NCI-H2081 treated with DMSO at 0.1 percent for 48 hours (cell line): ENCODE measurements around the gene FLNB.

Experiments used
- DNase-seq: peaks from one replicate; lab custom pipeline; 2025; lab: John Stamatoyannopoulos, UW

Gene FLNB

GRCh38 chr3:58008141-58009025 is at the start of gene FLNB:
Gene FLNB, plus strand, starts transcription at chr3:58008422. Its CDS starts 143 bp downstream, at chr3:58008565.
- no peak for DNase-seq

- DNase-seq: no peak
These were observed 49.4 kb upstream of the FLNB start for GRCh38 chr3:57958642-57959422.

- DNase-seq: no peak
These were observed 48.6 kb upstream of the FLNB start for GRCh38 chr3:57959423-57960173.

- no peak for DNase-seq
These were observed 48.1 kb upstream of the FLNB start for GRCh38 chr3:57960174-57960505.

GRCh38 chr3:57961177-57961827 is 46.9 kb upstream of the FLNB start:
- no peak for DNase-seq

GRCh38 chr3:57961828-57962447 is 46.3 kb upstream of the FLNB start:
- DNase-seq: no peak

- no peak for DNase-seq
These were observed 45.8 kb upstream of the FLNB start for GRCh38 chr3:57962448-57962834.

GRCh38 chr3:57963811-57964346 is 44.3 kb upstream of the FLNB start:
- DNase-seq: no peak

- no peak for DNase-seq
These were observed 41.4 kb upstream of the FLNB start for GRCh38 chr3:57966829-57967228.

- no peak for DNase-seq
These were observed 40.6 kb upstream of the FLNB start for GRCh38 chr3:57967590-57967989.

GRCh38 chr3:57968501-57968900 is 39.7 kb upstream of the FLNB start:
- no peak for DNase-seq

GRCh38 chr3:57971975-57972374 is 36.2 kb upstream of the FLNB start:
- DNase-seq: no peak

GRCh38 chr3:57972531-57973111 is 35.6 kb upstream of the FLNB start:
- no peak for DNase-seq

GRCh38 chr3:57973715-57974477 is 34.3 kb upstream of the FLNB start:
- DNase-seq: no peak

GRCh38 chr3:57974796-57975388 is 33.3 kb upstream of the FLNB start:
- DNase-seq: no peak

GRCh38 chr3:57977818-57978235 is 30.4 kb upstream of the FLNB start:
- no peak for DNase-seq

- no peak for DNase-seq
These were observed 29.9 kb upstream of the FLNB start for GRCh38 chr3:57978316-57978715.

GRCh38 chr3:57980416-57980815 is 27.8 kb upstream of the FLNB start:
- DNase-seq: no peak

GRCh38 chr3:57981483-57982087 is 26.6 kb upstream of the FLNB start:
- no peak for DNase-seq
